ENCODE data around the gene ISCU. TPM values are rescaled to one million over a fixed set of nuclear protein-coding genes. Genes with fewer than 3 reads are reported as not detected.

The ISCU gene
- total and polyA plus RNA-seq, 9 of the 15 experiments (the other 6 are each of a cell fraction or from before 2014, with no cell fraction given), result 15.9 to 92.5 (median 77.3) TPM

- DNase-seq (ENCODE audit: extremely low read depth in 1 of 4, low spot score in 3 of 4) (no peak), FAIRE-seq (no peak), ATAC-seq (no peak)
- no peaks in the 10 kb centered on the region for H3K27me3 ChIP-seq (ENCODE audit: control insufficient read depth in 2 of 2, insufficient read depth in 2 of 2, low read length in 2 of 2)
- in situ Hi-C loops (cut with MboI), result no loop called here
- H3K36me3 ChIP-seq (ENCODE audit: control insufficient read depth, insufficient read depth, low read length), result peaks cover 85% of the 10 kb centered on the region
- H3K4me2 ChIP-seq (ENCODE audit: insufficient read depth, low read length), result no peak overlapping the region
- H3K4me1 ChIP-seq (replicated peaks in 1 of 2; ENCODE audit: control insufficient read depth in 2 of 2, insufficient read depth in 2 of 2, low read length in 2 of 2), result peaks cover 0 to 4% of the 10 kb centered on the region in 2 experiments; a peak in 2 of 5 replicates
- H2AFZ ChIP-seq (ENCODE audit: low read depth, low read length), result no peak overlapping the region
- peaks cover 66% of the 10 kb centered on the region for H3K79me2 ChIP-seq (ENCODE audit: control insufficient read depth, insufficient read depth, low read length)
- peaks cover 16% of the 10 kb centered on the region; the same call in 1 of the 2 replicates for H4K20me1 ChIP-seq (replicated peaks; ENCODE audit: control insufficient read depth, insufficient read depth, low read length)
- CTCF ChIA-PET (ENCODE audit: low intra/inter-chr PET ratio), result no interaction called here
- no peak overlapping the region for H3K4me3 ChIP-seq
- intact Hi-C loops (cut with micrococcal nuclease), result no loop called here
- POLR2A ChIA-PET, result interaction anchor here (0.8 kb wide), 1 partner anchor 10 kb away, joined by 3 read pairs; no protein-coding TSS in a partner anchor
- TF ChIP-seq NCOA1 (IDR thresholded peaks at IDR 0.05; ENCODE audit: low read depth), result no peak
- no peak for TF ChIP-seq ZNF408 (CRISPR knock-in tag; IDR thresholded peaks at IDR 0.05; ENCODE audit: low read depth)
- no peak for TF ChIP-seq ATF6 (CRISPR knock-in tag; IDR thresholded peaks at IDR 0.05)
- no peak for TF ChIP-seq SMARCE1 (IDR thresholded peaks at IDR 0.05)
- TF ChIP-seq HDAC8 (tag; IDR thresholded peaks at IDR 0.05), result no peak
- TF ChIP-seq E2F3 (CRISPR knock-in tag; IDR thresholded peaks at IDR 0.05), result no peak
- no peak for TF ChIP-seq SREBF2 (CRISPR knock-in tag; IDR thresholded peaks at IDR 0.05)
- TF ChIP-seq JUN (IDR thresholded peaks at IDR 0.05; ENCODE audit: borderline replicate concordance, low read depth, low read length), result no peak
- no peak for TF ChIP-seq JUN (CRISPR knock-in tag; IDR thresholded peaks at IDR 0.05; ENCODE audit: borderline replicate concordance)
- TF ChIP-seq ZNF354B (CRISPR knock-in tag; IDR thresholded peaks at IDR 0.05), result no peak
- TF ChIP-seq COPS2 (conservative IDR thresholded peaks at IDR 0.05), result no peak
- TF ChIP-seq TCF7L2 (IDR thresholded peaks at IDR 0.05; ENCODE audit: low read depth, low read length), result no peak
- TF ChIP-seq XRCC3 (IDR thresholded peaks at IDR 0.05), result no peak
- no peak for TF ChIP-seq CHD1 (IDR thresholded peaks at IDR 0.05; ENCODE audit: low read length)
- TF ChIP-seq MTA2 (IDR thresholded peaks at IDR 0.05; ENCODE audit: low read depth), result no peak
- no peaks in the 10 kb centered on the region for H3K9me3 ChIP-seq (replicated peaks; ENCODE audit: control insufficient read depth, insufficient read depth, low read depth, low read length)
- no peak overlapping the region for H3K9ac ChIP-seq (ENCODE audit: insufficient read depth in 1 of 2, low read depth in 2 of 2, low read length in 2 of 2)
- no peaks in the 10 kb centered on the region for H3K9me1 ChIP-seq (ENCODE audit: control insufficient read depth, insufficient read depth, low read length)
- BruUV-seq (replicated peaks), result no TSS peak
- H3K27ac ChIP-seq (ENCODE audit: extremely low read depth, low read depth, low read length), result no peak overlapping the region
- WGBS (ENCODE audit: insufficient coverage, low coverage, missing lambda C conversion rate), result 86% methylated on average over 9 of the region's 9 CpGs
Observed at GRCh38 chr12:108547686-108548085, 14.7 kb upstream of the ISCU start.
